HG03457 (cell line): ENCODE measurements around the gene PTPRN.
"Not testable (repeated sequence)": the region's sequence is repeated elsewhere in the genome, so short reads cannot be mapped to it uniquely, and the experiment has no call there.

Source experiments
- ATAC-seq: cut with Tn5 transposase; IDR thresholded peaks from one replicate; pipeline ENCODE4 v1.9.1; 2021; ENCODE audit warnings: moderate number of reproducible peaks; ENCODE audit not compliant: unreplicated experiment

The PTPRN gene

GRCh38 chr2:219309278-219309677 is at the start of gene PTPRN:
Gene PTPRN, minus strand, starts transcription at chr2:219309401. Its CDS starts 69 bp downstream, at chr2:219309332.
- no peak for ATAC-seq

- no peak for ATAC-seq
Measured at GRCh38 chr2:219358170-219359075, 49.2 kb upstream of the PTPRN start.

GRCh38 chr2:219356834-219357233 is 47.6 kb upstream of the PTPRN start:
- ATAC-seq: no peak

- ATAC-seq: no peak
Measured at GRCh38 chr2:219354582-219354981, 45.4 kb upstream of the PTPRN start.

- no peak for ATAC-seq
Measured at GRCh38 chr2:219353129-219353528, 43.9 kb upstream of the PTPRN start.

GRCh38 chr2:219352448-219353023 is 43.3 kb upstream of the PTPRN start:
- ATAC-seq: no peak

GRCh38 chr2:219350710-219351221 is 41.6 kb upstream of the PTPRN start:
- ATAC-seq: no peak

- ATAC-seq: no peak
Measured at GRCh38 chr2:219350215-219350614, 41.0 kb upstream of the PTPRN start.

- ATAC-seq: no peak
Measured at GRCh38 chr2:219344751-219345430, 35.7 kb upstream of the PTPRN start.

- ATAC-seq: no peak
Measured at GRCh38 chr2:219335373-219335786, 26.2 kb upstream of the PTPRN start.

GRCh38 chr2:219334076-219334475 is 24.9 kb upstream of the PTPRN start:
- no peak for ATAC-seq

- ATAC-seq: no peak
Measured at GRCh38 chr2:219332542-219332941, 23.3 kb upstream of the PTPRN start, which contains the start of gene RESP18. Gene RESP18, minus strand, starts transcription at chr2:219332744.

GRCh38 chr2:219331560-219332213 is 22.5 kb upstream of the PTPRN start:
- ATAC-seq: no peak

- ATAC-seq: no peak
Measured at GRCh38 chr2:219327719-219328118, 18.5 kb upstream of the PTPRN start.

GRCh38 chr2:219325657-219326315 is 16.6 kb upstream of the PTPRN start:
- no peak for ATAC-seq

- ATAC-seq: no peak
Measured at GRCh38 chr2:219325136-219325535, 15.9 kb upstream of the PTPRN start.

GRCh38 chr2:219323434-219323833 is 14.2 kb upstream of the PTPRN start:
- ATAC-seq: no peak

- no peak for ATAC-seq
Measured at GRCh38 chr2:219314804-219315468, 5.7 kb upstream of the PTPRN start.

- not testable (repeated sequence) for ATAC-seq
Measured at GRCh38 chr2:219312683-219313263, 3.6 kb upstream of the PTPRN start.
